Panc1 (cell line): Measurements from ENCODE around the gene PEAK3. TPM values are rescaled to one million over a fixed set of nuclear protein-coding genes. Genes with fewer than 3 reads are reported as not detected.

Experiments used
- ATAC-seq: fragments of 200-7000 bp; cut with Tn5 transposase; 2 replicates; pipeline ENCODE4 v1.9.1; 2020; ENCODE audit warnings: mild to moderate bottlenecking, moderate library complexity
- BruUV-seq: library from RNA; stranded (reverse); fragments of 400-500 nt; replicated peaks from 2 replicates; lab custom pipeline; 2021; lab: Mats Ljungman, UMichigan
- CTCF ChIA-PET: fragments of 300-600 bp; sonication (Branson Sonifier 250); formaldehyde crosslinking; loops from one replicate; lab custom pipeline; 2022; ENCODE audit warnings: antibody characterized with exemption; lab: Charles Lee
- POLR2A ChIA-PET: fragments of 300-600 bp; sonication (Branson Sonifier 250); formaldehyde crosslinking; loops from one replicate; lab custom pipeline; 2022; ENCODE audit warnings: antibody characterized with exemption; lab: Charles Lee
- DNase-seq: peaks from one replicate; pipeline ENCODE4 v3.0.0-alpha.2; 2010; ENCODE audit warnings: low read depth, low spot score
- H3K27ac ChIP-seq: 2 replicates; pipeline ENCODE4 v1.5.1; 2011; ENCODE audit warnings: mild to moderate bottlenecking, low read length, inconsistent platforms
- H3K27me3 ChIP-seq: fragments of 200-500 bp; sonication (Bioruptor generic); 2 replicates; pipeline ENCODE4 v1.6.0; 2014; ENCODE audit warnings: low read length, inconsistent platforms; ENCODE audit not compliant: control insufficient read depth, insufficient read depth
- H3K36me3 ChIP-seq: fragments of 200-500 bp; sonication (Bioruptor generic); 2 replicates; pipeline ENCODE4 v1.5.1; 2014; ENCODE audit warnings: inconsistent platforms, mild to moderate bottlenecking, low read length, moderate library complexity; ENCODE audit not compliant: control insufficient read depth, insufficient read depth
- H3K4me1 ChIP-seq: 2 replicates; pipeline ENCODE4 v1.5.1; 2011; ENCODE audit warnings: inconsistent platforms, mild to moderate bottlenecking, low read length, moderate library complexity; ENCODE audit not compliant: control insufficient read depth, insufficient read depth
- H3K4me3 ChIP-seq, 2 experiments: 2 replicates each; pipeline ENCODE4 v1.5.1; 2011 to 2012; ENCODE audit warnings: low read depth in 2 of 2, low read length in 2 of 2, mild to moderate bottlenecking in 2 of 2, inconsistent platforms in 1 of 2, moderate library complexity in 1 of 2
- H3K9me3 ChIP-seq: fragments of 200-500 bp; sonication (Bioruptor generic); 2 replicates; pipeline ENCODE4 v1.5.1; 2014; ENCODE audit warnings: low read depth, mild to moderate bottlenecking, inconsistent platforms, low read length, moderate library complexity; ENCODE audit not compliant: control insufficient read depth, insufficient read depth
- POLR2AphosphoS5 ChIP-seq: IDR thresholded peaks from 2 replicates; pipeline ENCODE4 v1.6.1; 2012; ENCODE audit warnings: mild to moderate bottlenecking, low read depth, low read length, moderate library complexity
- SIN3A ChIP-seq: IDR thresholded peaks from 2 replicates; pipeline ENCODE4 v1.6.1; 2012; ENCODE audit warnings: low read depth, mild to moderate bottlenecking, low read length, moderate library complexity, borderline replicate concordance; ENCODE audit not compliant: insufficient read depth
- TCF7L2 ChIP-seq: IDR thresholded peaks from 2 replicates; pipeline ENCODE4 v1.6.1; 2011; ENCODE audit warnings: mild to moderate bottlenecking, low read depth, low read length, inconsistent platforms
- in situ Hi-C: cut with HindIII; loops from 2 replicates; pipeline ENCODE4 v1.10.0; 2016; ENCODE audit warnings: low sequenced_read_pairs, low pct_unique_long_range_greater_than_20kb
- intact Hi-C: fragments of 100-400 bp; cut with micrococcal nuclease; formaldehyde crosslinking; loops from one replicate; pipeline ENCODE4 v1.10.0; 2022; ENCODE audit not compliant: unreplicated experiment
- total RNA-seq: library from RNA; stranded (reverse); gene quantifications from one replicate; pipeline ENCODE4 v1.2.1, GENCODE V29; 2021; ENCODE audit not compliant: unreplicated experiment
- TF ChIP-seq, protein P1 (sequence below), 2 experiments: IDR thresholded peaks; 2 replicates each; pipeline ENCODE4 v1.6.1; 2011 to 2012; ENCODE audit warnings: low read depth in 2 of 2, control low read depth in 1 of 2, low read length in 1 of 2, mild to moderate bottlenecking in 1 of 2, moderate library complexity in 1 of 2; ENCODE audit not compliant: insufficient read depth in 1 of 2
- TF ChIP-seq, protein P2 (sequence below): fragments of 450-650 bp; IDR thresholded peaks from 2 replicates; pipeline ENCODE4 v1.5.1; 2017; ENCODE audit warnings: mild to moderate bottlenecking

Gene PEAK3
- total RNA-seq, 1 experiment from 2014 or later: not detected

DNA sequence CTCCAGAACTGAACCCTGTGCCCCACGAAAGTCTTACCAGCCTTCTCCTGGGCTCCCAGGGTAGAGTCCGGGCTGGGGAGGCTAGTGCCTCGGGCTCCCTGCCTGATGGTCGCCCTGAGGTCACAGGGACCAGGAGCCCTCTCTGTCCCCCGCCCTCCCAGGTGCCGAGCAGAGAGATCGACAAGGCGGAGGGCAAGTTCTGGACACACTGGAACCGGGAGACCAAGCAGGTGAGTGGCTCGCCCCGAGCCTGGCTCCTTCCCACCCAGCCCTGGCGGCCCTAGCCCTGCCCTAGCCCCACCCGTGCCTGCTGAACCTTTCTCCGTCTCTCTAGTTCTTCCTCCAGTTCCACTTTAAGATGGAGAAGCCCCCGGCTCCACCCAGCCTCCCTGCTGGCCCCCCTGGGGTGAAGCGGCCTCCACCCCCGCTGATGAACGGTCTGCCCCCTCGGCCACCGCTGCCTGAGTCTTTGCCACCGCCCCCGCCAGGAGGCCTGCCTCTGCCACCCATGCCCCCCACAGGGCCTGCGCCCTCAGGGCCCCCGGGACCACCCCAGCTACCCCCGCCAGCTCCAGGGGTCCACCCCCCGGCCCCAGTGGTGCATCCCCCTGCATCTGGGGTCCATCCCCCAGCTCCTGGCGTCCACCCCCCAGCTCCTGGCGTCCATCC, 34.4 kb downstream of the PEAK3 start:
- H3K36me3 ChIP-seq: no peaks in the 10 kb centered on the region
- intact Hi-C loops: no loop called here

GRCh38 chr19:2246801-2247361, 35.1 kb downstream of the PEAK3 start:
- peak; percentile 80 for ATAC-seq
- POLR2A ChIA-PET: no interaction called here

More for the DNA sequence above, 34.4 kb downstream of the PEAK3 start:
- peaks cover 7% of the 10 kb centered on the region for H3K4me1 ChIP-seq
- no peak for DNase-seq
- H3K9me3 ChIP-seq: no peaks in the 10 kb centered on the region
- H3K27ac ChIP-seq: 0 out of 2 replicates have a peak overlapping the region, but pooled peaks have one; percentile 23
- in situ Hi-C loops: no loop called here
- no TSS peak for BruUV-seq
- peak; percentile 13 for ATAC-seq
- no peaks in the 10 kb centered on the region for H3K27me3 ChIP-seq
- ChIA-PET POLR2A (no interaction called here), CTCF (no interaction called here)
- TF ChIP-seq POLR2AphosphoS5 (no peak), TCF7L2 (no peak), SIN3A (no peak)
- TF ChIP-seq, protein P1, sequence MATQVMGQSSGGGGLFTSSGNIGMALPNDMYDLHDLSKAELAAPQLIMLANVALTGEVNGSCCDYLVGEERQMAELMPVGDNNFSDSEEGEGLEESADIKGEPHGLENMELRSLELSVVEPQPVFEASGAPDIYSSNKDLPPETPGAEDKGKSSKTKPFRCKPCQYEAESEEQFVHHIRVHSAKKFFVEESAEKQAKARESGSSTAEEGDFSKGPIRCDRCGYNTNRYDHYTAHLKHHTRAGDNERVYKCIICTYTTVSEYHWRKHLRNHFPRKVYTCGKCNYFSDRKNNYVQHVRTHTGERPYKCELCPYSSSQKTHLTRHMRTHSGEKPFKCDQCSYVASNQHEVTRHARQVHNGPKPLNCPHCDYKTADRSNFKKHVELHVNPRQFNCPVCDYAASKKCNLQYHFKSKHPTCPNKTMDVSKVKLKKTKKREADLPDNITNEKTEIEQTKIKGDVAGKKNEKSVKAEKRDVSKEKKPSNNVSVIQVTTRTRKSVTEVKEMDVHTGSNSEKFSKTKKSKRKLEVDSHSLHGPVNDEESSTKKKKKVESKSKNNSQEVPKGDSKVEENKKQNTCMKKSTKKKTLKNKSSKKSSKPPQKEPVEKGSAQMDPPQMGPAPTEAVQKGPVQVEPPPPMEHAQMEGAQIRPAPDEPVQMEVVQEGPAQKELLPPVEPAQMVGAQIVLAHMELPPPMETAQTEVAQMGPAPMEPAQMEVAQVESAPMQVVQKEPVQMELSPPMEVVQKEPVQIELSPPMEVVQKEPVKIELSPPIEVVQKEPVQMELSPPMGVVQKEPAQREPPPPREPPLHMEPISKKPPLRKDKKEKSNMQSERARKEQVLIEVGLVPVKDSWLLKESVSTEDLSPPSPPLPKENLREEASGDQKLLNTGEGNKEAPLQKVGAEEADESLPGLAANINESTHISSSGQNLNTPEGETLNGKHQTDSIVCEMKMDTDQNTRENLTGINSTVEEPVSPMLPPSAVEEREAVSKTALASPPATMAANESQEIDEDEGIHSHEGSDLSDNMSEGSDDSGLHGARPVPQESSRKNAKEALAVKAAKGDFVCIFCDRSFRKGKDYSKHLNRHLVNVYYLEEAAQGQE (IDR thresholded peaks at IDR 0.05; ENCODE audit: insufficient read depth in 1 of 2, low read depth in 2 of 2, low read length in 1 of 2): no peak
- TF ChIP-seq, protein P2, sequence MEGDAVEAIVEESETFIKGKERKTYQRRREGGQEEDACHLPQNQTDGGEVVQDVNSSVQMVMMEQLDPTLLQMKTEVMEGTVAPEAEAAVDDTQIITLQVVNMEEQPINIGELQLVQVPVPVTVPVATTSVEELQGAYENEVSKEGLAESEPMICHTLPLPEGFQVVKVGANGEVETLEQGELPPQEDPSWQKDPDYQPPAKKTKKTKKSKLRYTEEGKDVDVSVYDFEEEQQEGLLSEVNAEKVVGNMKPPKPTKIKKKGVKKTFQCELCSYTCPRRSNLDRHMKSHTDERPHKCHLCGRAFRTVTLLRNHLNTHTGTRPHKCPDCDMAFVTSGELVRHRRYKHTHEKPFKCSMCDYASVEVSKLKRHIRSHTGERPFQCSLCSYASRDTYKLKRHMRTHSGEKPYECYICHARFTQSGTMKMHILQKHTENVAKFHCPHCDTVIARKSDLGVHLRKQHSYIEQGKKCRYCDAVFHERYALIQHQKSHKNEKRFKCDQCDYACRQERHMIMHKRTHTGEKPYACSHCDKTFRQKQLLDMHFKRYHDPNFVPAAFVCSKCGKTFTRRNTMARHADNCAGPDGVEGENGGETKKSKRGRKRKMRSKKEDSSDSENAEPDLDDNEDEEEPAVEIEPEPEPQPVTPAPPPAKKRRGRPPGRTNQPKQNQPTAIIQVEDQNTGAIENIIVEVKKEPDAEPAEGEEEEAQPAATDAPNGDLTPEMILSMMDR: no peak
- no peak overlapping the region for H3K4me3 ChIP-seq

More at GRCh38 chr19:2246801-2247361, 35.1 kb downstream of the PEAK3 start:
- H3K27me3 ChIP-seq: no peaks in the 10 kb centered on the region
- no peak for DNase-seq
- peaks cover 11% of the 10 kb centered on the region for H3K4me1 ChIP-seq
- intact Hi-C loops: no loop called here
- TF ChIP-seq TCF7L2: no peak
- TF ChIP-seq, protein P2: no peak
- TF ChIP-seq, protein P1 (IDR thresholded peaks at IDR 0.05; ENCODE audit: insufficient read depth in 1 of 2, low read depth in 2 of 2, low read length in 1 of 2): no peak
- no peak for TF ChIP-seq SIN3A
- no peak for TF ChIP-seq POLR2AphosphoS5
- in situ Hi-C loops: no loop called here
- H3K27ac ChIP-seq: 0 out of 2 replicates have a peak overlapping the region, but pooled peaks have one; percentile 23
- no peaks in the 10 kb centered on the region for H3K9me3 ChIP-seq
- no peaks in the 10 kb centered on the region for H3K36me3 ChIP-seq
- BruUV-seq: no TSS peak
- CTCF ChIA-PET: no interaction called here
- no peak overlapping the region for H3K4me3 ChIP-seq
